ENCODE measurements around the gene DAAM2.

- TF ChIP-seq, protein P1, sequence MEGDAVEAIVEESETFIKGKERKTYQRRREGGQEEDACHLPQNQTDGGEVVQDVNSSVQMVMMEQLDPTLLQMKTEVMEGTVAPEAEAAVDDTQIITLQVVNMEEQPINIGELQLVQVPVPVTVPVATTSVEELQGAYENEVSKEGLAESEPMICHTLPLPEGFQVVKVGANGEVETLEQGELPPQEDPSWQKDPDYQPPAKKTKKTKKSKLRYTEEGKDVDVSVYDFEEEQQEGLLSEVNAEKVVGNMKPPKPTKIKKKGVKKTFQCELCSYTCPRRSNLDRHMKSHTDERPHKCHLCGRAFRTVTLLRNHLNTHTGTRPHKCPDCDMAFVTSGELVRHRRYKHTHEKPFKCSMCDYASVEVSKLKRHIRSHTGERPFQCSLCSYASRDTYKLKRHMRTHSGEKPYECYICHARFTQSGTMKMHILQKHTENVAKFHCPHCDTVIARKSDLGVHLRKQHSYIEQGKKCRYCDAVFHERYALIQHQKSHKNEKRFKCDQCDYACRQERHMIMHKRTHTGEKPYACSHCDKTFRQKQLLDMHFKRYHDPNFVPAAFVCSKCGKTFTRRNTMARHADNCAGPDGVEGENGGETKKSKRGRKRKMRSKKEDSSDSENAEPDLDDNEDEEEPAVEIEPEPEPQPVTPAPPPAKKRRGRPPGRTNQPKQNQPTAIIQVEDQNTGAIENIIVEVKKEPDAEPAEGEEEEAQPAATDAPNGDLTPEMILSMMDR (IDR thresholded peaks at IDR 0.05): no peak
- no peak for TF ChIP-seq POLR2A (IDR thresholded peaks at IDR 0.05)
Observed at GRCh38 chr6:39821742-39822532, 29.8 kb downstream of the DAAM2 start.

Measured in breast epithelium (tissue), 3 donors.